ACHN (cell line): Measurements from ENCODE around the gene LDLRAD1.

Experiments used
- DNase-seq: peaks from one replicate; pipeline ENCODE4 v3.0.0-alpha.2; 2015
- in situ Hi-C: cut with HindIII; loops from 2 replicates; pipeline ENCODE4 v1.10.0; 2017; ENCODE audit warnings: low sequenced_read_pairs, low pct_ligation_motif_present, low pct_unique_long_range_greater_than_20kb

LDLRAD1 gene

GRCh38 chr1:53964109-53964508 is 53.9 kb downstream of the LDLRAD1 start:
- DNase-seq = no peak
- in situ Hi-C loops = no loop called here

DNA sequence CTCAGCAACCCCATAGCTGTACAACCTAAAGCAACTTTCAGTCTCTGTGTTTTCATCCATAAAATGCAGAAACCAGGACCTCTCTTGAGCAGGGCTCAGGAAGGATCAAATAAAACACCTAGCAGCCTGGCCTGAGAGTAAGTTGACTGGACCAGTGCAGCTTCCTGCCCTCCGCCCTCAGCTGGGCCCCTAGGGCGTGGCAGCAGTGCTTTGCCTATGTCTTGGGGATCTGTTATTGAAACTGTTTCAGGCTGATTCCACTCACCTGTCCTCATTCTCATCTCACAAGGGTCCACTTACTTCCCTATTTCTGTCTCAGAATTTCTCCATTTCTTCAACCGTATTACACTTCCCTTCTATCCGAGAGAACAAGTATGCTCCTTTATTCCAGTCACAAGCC is 54.5 kb downstream of the LDLRAD1 start:
- in situ Hi-C loops = no loop called here
- DNase-seq = no peak

DNA sequence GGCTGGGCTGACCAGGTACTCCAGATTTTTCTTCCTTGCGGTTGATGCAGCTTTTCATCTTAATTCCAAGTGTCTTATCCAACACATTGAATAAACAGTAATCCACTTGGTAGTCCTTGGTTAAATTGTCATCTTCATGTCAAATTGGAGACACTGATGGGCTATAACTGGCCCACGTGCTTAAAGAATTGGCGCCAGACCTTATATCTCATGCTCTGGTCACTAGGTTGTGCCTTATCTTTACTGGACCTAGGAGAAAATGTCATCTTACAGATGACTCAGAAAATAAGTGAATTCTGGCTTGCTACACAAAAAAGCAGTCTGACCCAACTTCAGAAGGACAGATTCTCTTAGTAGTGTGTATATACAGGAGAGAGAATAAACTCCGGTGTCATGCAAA is 55.6 kb downstream of the LDLRAD1 start:
- no peak for DNase-seq
- in situ Hi-C loops = no loop called here

DNA sequence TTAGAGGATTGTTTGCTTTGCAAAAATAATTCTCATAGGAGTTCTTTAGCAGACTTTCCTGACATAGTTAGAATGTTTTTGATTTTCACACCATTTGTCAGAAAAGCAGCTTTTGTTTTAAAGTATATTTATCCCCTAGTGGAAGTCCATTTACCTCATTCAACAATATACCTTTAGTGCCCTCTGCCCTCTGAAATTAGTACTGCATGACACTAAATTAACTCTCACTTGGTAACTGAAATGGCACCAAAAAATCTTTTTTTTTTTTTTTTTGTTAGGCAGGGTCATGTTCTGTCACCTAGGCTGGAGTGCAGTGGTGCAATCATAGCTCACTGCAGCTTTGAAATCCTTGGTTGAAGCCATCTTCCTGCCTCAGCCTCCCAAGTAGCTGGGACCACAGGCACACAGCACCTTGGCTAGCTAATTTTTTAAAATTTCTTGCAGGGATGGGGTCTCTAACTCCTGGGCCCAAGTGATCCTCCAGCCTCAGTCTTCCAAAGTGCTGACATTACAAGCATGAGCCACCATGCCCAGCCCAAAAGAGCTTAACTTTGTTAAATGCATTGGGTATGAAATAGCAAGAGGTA is 58.2 kb downstream of the LDLRAD1 start:
- in situ Hi-C loops = no loop called here
- DNase-seq = peak; percentile 46
